ENCODE results near the gene ADPRHL1.

The ADPRHL1 gene

GRCh38 chr13:113490496-113491417 lies 37.5 kb upstream of the ADPRHL1 start, which contains the start of gene DCUN1D2:
Gene DCUN1D2 (minus strand): TSS chr13:113490711. CDS start chr13:113490669, 42 bp downstream.
- H3K27me3 ChIP-seq (ENCODE audit: control insufficient read depth, insufficient read depth, low read length), result no peaks in the 10 kb centered on the region
- peaks cover 28% of the 10 kb centered on the region for H3K4me1 ChIP-seq (ENCODE audit: control insufficient read depth, insufficient read depth, low read length)
- no peaks in the 10 kb centered on the region for H3K9me3 ChIP-seq (ENCODE audit: control insufficient read depth, low read length)
- no peaks in the 10 kb centered on the region for H3K36me3 ChIP-seq (ENCODE audit: control insufficient read depth, insufficient read depth, low read length)
- H3K9ac ChIP-seq (ENCODE audit: low read length), result peak within 1 kb of the TSS; percentile 97
- H3K4me3 ChIP-seq (ENCODE audit: low read length), result peak within 1 kb of the TSS; percentile 71

DNA sequence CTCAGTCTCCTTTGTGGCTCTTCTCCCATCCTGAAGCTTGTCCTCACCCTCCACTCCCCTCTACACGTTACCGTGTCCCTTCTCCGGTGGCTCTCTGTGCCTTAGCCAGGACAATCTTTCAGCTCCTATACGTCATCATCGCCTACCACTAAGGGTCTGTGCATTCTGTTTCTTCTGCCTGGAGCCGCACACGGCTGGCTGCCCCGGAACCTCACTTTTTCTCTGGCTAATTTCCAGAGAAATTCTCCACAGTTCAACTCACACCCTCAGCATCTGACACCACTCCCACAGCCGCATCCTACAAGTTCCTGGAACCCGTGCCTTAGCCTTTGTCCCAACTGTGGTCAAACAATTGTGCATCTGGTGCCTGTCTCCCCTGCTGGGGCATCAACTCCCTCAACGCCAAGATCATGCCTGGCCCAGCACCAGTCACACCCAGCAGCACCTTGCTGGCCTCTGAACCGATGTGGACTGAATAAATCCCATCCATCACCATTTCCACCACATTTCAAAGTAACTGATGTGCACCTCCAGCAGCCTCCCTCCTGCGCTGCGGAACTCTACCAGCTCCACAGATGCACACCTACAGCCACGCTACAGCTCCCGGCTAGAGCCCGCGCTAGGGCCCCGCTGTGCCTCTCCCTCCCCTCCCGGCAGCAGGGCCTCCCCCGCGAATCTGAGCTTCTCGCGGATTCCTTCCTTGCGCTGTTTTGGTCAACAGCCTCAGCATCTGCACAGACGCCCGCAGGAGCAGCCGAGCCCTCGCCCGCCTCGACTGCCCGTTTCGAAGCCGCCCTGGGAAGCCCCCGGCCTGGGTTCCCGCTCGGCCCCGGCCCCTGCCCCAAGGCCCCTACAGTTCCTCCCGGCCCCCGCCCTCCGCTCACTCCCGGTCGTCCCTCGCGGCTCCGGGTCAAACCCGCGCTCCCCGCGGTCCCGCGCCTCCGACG lies 36.5 kb upstream of the ADPRHL1 start:
- H3K4me1 ChIP-seq (ENCODE audit: control insufficient read depth, insufficient read depth, low read length), result peaks cover 27% of the 10 kb centered on the region
- H3K9ac ChIP-seq (ENCODE audit: low read length), result peak overlapping the region; percentile 71
- H3K9me3 ChIP-seq (ENCODE audit: control insufficient read depth, low read length), result no peaks in the 10 kb centered on the region
- H3K27me3 ChIP-seq (ENCODE audit: control insufficient read depth, insufficient read depth, low read length), result no peaks in the 10 kb centered on the region
- H3K36me3 ChIP-seq (ENCODE audit: control insufficient read depth, insufficient read depth, low read length), result no peaks in the 10 kb centered on the region
- peak overlapping the region; percentile 26 for H3K4me3 ChIP-seq (ENCODE audit: low read length)

- no peaks in the 10 kb centered on the region for H3K9me3 ChIP-seq (ENCODE audit: control insufficient read depth, low read length)
- no peaks in the 10 kb centered on the region for H3K36me3 ChIP-seq (ENCODE audit: control insufficient read depth, insufficient read depth, low read length)
- H3K4me1 ChIP-seq (ENCODE audit: control insufficient read depth, insufficient read depth, low read length), result peaks cover 22% of the 10 kb centered on the region
- H3K4me3 ChIP-seq (ENCODE audit: low read length), result peak overlapping the region; percentile 26
- H3K27me3 ChIP-seq (ENCODE audit: control insufficient read depth, insufficient read depth, low read length), result no peaks in the 10 kb centered on the region
- peak overlapping the region; percentile 71 for H3K9ac ChIP-seq (ENCODE audit: low read length)
These were observed 35.9 kb upstream of the ADPRHL1 start for GRCh38 chr13:113489171-113489548.

DNA sequence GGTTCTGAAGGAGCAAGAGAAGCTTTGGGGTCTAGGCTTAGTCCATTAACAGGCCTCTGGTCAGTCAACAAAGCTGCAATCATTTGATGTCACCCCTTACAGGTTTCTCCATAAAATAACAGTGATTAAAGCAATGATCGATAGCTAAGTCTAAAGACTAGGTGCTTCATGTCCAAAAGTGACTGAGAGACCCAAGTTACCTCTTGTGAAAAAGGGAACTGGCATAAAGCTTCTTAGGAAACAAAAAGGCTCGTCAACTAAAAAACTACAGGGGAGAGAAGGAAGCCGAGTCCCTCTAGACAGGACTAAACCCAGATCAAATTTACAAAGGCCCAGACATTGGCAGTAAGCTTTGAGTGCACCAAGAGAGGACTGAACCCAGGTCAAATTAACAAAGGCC lies 35.0 kb upstream of the ADPRHL1 start:
- H3K4me1 ChIP-seq (ENCODE audit: control insufficient read depth, insufficient read depth, low read length), result peaks cover 20% of the 10 kb centered on the region
- no peaks in the 10 kb centered on the region for H3K36me3 ChIP-seq (ENCODE audit: control insufficient read depth, insufficient read depth, low read length)
- H3K9ac ChIP-seq (ENCODE audit: low read length), result no peak overlapping the region
- H3K4me3 ChIP-seq (ENCODE audit: low read length), result no peak overlapping the region
- no peaks in the 10 kb centered on the region for H3K9me3 ChIP-seq (ENCODE audit: control insufficient read depth, low read length)
- no peaks in the 10 kb centered on the region for H3K27me3 ChIP-seq (ENCODE audit: control insufficient read depth, insufficient read depth, low read length)

DNA sequence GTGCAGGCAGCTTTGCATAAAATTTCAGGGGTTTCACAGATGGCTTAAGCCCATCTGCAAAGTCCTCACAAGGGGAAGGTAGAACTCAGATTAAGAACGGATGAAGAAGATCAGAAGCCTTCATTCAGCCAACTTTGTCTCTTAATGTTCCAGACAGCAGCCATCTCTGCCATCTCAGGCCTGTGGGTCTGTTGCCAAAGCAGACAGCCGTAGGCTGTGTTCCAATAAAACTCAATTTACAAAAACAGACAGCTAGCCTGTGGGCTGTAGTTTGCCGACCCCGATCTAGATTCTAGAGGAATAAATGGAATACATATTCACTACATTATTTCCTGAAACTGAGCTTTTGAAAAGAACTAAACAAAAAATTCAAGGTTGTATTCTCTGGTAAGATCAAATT lies 33.4 kb upstream of the ADPRHL1 start:
- H3K36me3 ChIP-seq (ENCODE audit: control insufficient read depth, insufficient read depth, low read length), result no peaks in the 10 kb centered on the region
- H3K27me3 ChIP-seq (ENCODE audit: control insufficient read depth, insufficient read depth, low read length), result no peaks in the 10 kb centered on the region
- H3K4me1 ChIP-seq (ENCODE audit: control insufficient read depth, insufficient read depth, low read length), result peaks cover 12% of the 10 kb centered on the region
- no peak overlapping the region for H3K4me3 ChIP-seq (ENCODE audit: low read length)
- H3K9ac ChIP-seq (ENCODE audit: low read length), result no peak overlapping the region
- no peaks in the 10 kb centered on the region for H3K9me3 ChIP-seq (ENCODE audit: control insufficient read depth, low read length)

GRCh38 chr13:113485545-113485944 lies 32.3 kb upstream of the ADPRHL1 start:
- Histone ChIP-seq H3K9me3 (ENCODE audit: control insufficient read depth, low read length) (no peaks in the 10 kb centered on the region), H3K9ac (ENCODE audit: low read length) (no peak overlapping the region), H3K4me3 (ENCODE audit: low read length) (no peak overlapping the region), H3K36me3 (ENCODE audit: control insufficient read depth, insufficient read depth, low read length) (no peaks in the 10 kb centered on the region), H3K4me1 (ENCODE audit: control insufficient read depth, insufficient read depth, low read length) (peaks cover 12% of the 10 kb centered on the region), H3K27me3 (ENCODE audit: control insufficient read depth, insufficient read depth, low read length) (no peaks in the 10 kb centered on the region)

DNA sequence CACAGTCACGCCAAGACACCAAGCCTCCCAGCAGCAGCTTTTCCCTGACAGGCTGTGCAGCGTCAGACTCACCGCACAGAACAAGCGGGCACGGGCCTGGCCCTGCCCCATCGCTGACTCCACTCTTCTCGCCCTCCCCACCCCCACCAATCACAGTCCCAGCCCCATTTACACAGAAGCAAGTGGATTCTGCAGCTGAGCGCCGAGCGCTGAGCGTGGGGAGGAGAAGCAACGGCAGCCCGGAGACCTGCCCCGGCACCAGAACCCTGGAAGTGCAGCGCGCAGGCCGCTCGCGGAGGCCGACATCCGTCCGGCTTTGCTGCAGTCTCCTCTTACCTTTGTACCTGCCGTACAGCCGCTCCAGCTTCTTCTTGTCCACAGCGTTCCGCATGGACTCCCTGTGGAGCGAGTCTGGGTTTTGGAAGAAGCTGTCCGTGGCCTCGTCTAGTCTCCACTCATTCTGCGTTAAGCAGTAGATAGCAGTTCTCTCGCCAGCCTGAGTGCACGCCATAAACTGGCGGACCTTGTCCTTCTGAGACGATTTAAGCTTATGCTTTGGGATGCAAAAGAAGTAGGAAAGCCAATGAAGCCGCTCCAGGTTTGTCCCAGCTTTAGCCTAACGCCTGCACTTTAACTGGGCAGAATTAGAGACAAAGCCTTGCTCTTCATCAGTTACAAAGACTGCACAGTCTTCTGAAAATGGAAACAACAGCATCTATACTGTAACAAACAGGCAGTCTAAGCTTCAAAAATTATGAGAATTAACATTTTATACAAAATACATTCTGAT lies 30.4 kb upstream of the ADPRHL1 start:
- no peaks in the 10 kb centered on the region for H3K27me3 ChIP-seq (ENCODE audit: control insufficient read depth, insufficient read depth, low read length)
- no peaks in the 10 kb centered on the region for H3K36me3 ChIP-seq (ENCODE audit: control insufficient read depth, insufficient read depth, low read length)
- no peak overlapping the region for H3K4me3 ChIP-seq (ENCODE audit: low read length)
- no peaks in the 10 kb centered on the region for H3K9me3 ChIP-seq (ENCODE audit: control insufficient read depth, low read length)
- H3K4me1 ChIP-seq (ENCODE audit: control insufficient read depth, insufficient read depth, low read length), result peaks cover 4% of the 10 kb centered on the region
- H3K9ac ChIP-seq (ENCODE audit: low read length), result no peak overlapping the region

DNA sequence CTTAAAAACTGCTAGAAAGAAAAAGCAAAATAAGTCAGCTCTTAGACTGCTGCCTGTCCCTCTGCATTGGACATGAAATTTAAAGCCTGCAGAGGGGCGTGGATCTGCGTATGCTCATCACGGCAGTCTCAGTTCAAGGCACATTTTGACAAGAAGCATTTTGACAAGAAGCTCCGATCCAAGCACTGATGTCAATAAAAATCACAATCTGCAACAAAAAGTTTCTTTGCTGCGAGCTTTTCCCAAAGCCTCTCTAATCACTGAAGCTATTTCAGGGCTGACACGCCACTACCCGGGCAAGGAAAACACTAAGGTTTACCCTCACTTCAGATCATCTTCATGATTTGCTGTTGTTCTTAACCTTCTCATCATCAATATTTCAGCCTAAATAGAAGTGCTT lies 29.8 kb upstream of the ADPRHL1 start:
- no peak overlapping the region for H3K9ac ChIP-seq (ENCODE audit: low read length)
- no peaks in the 10 kb centered on the region for H3K9me3 ChIP-seq (ENCODE audit: control insufficient read depth, low read length)
- H3K27me3 ChIP-seq (ENCODE audit: control insufficient read depth, insufficient read depth, low read length), result no peaks in the 10 kb centered on the region
- H3K36me3 ChIP-seq (ENCODE audit: control insufficient read depth, insufficient read depth, low read length), result no peaks in the 10 kb centered on the region
- no peak overlapping the region for H3K4me3 ChIP-seq (ENCODE audit: low read length)
- H3K4me1 ChIP-seq (ENCODE audit: control insufficient read depth, insufficient read depth, low read length), result peaks cover 4% of the 10 kb centered on the region

DNA sequence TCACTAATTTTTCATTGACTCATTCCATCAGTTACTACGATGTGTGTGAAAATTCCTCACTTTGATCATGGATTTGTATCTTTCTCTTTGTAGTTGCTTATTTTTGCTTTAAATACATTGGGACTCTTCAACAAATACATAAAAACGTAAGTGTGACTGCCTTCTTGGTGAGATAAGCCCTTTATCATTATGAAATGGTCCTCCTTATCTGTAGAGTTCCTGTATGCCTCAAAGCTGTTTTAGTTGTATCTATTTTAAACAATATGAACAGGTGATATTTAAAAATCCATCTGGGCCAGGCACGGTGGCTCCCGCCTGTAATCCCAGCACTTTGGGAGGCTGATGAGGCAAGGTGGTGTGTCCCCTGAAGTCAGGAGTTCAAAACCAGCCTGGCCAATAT lies 25.9 kb upstream of the ADPRHL1 start:
- Histone ChIP-seq H3K9me3 (ENCODE audit: control insufficient read depth, low read length) (no peaks in the 10 kb centered on the region), H3K4me1 (ENCODE audit: control insufficient read depth, insufficient read depth, low read length) (no peaks in the 10 kb centered on the region), H3K36me3 (ENCODE audit: control insufficient read depth, insufficient read depth, low read length) (peaks cover 8% of the 10 kb centered on the region), H3K27me3 (ENCODE audit: control insufficient read depth, insufficient read depth, low read length) (no peaks in the 10 kb centered on the region), H3K4me3 (ENCODE audit: low read length) (no peak overlapping the region), H3K9ac (ENCODE audit: low read length) (no peak overlapping the region)

GRCh38 chr13:113477724-113478123 lies 24.4 kb upstream of the ADPRHL1 start:
- Histone ChIP-seq H3K9me3 (ENCODE audit: control insufficient read depth, low read length) (no peaks in the 10 kb centered on the region), H3K4me1 (ENCODE audit: control insufficient read depth, insufficient read depth, low read length) (no peaks in the 10 kb centered on the region), H3K36me3 (ENCODE audit: control insufficient read depth, insufficient read depth, low read length) (peaks cover 8% of the 10 kb centered on the region), H3K9ac (ENCODE audit: low read length) (no peak overlapping the region), H3K4me3 (ENCODE audit: low read length) (no peak overlapping the region), H3K27me3 (ENCODE audit: control insufficient read depth, insufficient read depth, low read length) (no peaks in the 10 kb centered on the region)

DNA sequence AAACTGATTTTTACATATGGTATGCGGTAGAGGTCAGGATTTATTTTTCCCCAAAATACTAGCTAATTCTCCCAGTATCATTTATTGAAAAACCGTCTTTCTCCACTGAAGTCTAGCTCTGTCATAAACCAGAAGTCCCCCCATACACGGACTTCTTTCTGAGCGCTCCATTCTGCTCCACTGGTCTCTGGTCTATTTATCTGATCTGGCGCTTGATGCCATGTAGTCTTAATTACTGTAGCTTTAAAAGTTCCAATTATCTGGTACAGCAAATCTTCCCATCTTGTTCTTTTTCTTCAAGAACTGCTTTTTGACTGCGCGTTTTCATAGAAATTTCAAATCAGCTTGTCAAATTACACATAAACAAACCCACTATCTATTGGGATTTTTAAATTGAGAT lies 23.5 kb upstream of the ADPRHL1 start:
- Histone ChIP-seq H3K27me3 (ENCODE audit: control insufficient read depth, insufficient read depth, low read length) (no peaks in the 10 kb centered on the region), H3K36me3 (ENCODE audit: control insufficient read depth, insufficient read depth, low read length) (peaks cover 8% of the 10 kb centered on the region), H3K9me3 (ENCODE audit: control insufficient read depth, low read length) (no peaks in the 10 kb centered on the region), H3K4me1 (ENCODE audit: control insufficient read depth, insufficient read depth, low read length) (no peaks in the 10 kb centered on the region), H3K4me3 (ENCODE audit: low read length) (no peak overlapping the region), H3K9ac (ENCODE audit: low read length) (no peak overlapping the region)

Data from mucosa of stomach (tissue), 1 donor.